Measurements from ENCODE around the gene TUBA1C. TPM values are rescaled to one million over a fixed set of nuclear protein-coding genes. Genes with fewer than 3 reads are reported as not detected.

Gene TUBA1C
- total and polyA plus RNA-seq, 9 of the 15 experiments (the other 6 are each of a cell fraction or from before 2014, with no cell fraction given): 755 to 3,012 (median 914) TPM

DNA sequence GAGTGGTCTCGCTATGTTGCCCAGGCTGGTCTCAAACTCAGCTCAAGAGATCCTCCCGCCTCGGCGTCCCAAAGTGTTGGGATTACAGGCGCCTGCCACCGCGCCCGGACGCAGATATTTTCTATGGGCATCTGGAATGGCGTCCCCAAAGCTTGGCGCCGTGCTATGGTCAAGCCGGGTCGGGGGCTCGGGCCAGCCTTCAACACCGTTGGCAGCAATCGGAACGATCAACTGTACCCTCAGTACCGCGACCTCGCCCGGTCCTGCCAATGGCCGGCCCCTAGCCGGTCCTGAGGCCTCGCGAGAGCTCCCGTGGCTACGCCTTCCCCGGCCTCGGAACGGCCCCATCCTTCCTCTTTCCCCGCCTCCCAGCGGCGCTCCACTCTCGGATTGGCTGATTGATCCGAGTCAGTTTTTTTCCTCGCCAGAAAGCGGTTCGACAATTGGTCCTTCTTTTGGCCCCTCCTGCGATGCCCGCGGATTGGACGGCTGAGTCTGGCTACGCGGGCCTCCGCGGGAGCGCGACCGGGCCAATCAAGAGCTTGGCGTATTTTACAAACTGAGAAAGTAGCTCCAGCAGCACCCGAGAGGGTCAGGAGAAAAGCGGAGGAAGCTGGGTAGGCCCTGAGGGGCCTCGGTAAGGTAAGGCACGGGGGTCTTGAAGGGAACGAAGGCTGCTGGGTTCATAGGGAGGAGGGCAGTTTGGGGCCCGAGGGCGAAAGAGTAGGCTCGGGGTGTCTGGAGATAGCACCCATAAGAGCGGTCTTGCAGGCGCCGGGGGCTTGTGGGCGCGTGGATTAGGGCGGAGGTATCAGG, 58.0 kb downstream of the TUBA1C start, which contains the start of gene TROAP (continued):
- TF ChIP-seq, protein P1, sequence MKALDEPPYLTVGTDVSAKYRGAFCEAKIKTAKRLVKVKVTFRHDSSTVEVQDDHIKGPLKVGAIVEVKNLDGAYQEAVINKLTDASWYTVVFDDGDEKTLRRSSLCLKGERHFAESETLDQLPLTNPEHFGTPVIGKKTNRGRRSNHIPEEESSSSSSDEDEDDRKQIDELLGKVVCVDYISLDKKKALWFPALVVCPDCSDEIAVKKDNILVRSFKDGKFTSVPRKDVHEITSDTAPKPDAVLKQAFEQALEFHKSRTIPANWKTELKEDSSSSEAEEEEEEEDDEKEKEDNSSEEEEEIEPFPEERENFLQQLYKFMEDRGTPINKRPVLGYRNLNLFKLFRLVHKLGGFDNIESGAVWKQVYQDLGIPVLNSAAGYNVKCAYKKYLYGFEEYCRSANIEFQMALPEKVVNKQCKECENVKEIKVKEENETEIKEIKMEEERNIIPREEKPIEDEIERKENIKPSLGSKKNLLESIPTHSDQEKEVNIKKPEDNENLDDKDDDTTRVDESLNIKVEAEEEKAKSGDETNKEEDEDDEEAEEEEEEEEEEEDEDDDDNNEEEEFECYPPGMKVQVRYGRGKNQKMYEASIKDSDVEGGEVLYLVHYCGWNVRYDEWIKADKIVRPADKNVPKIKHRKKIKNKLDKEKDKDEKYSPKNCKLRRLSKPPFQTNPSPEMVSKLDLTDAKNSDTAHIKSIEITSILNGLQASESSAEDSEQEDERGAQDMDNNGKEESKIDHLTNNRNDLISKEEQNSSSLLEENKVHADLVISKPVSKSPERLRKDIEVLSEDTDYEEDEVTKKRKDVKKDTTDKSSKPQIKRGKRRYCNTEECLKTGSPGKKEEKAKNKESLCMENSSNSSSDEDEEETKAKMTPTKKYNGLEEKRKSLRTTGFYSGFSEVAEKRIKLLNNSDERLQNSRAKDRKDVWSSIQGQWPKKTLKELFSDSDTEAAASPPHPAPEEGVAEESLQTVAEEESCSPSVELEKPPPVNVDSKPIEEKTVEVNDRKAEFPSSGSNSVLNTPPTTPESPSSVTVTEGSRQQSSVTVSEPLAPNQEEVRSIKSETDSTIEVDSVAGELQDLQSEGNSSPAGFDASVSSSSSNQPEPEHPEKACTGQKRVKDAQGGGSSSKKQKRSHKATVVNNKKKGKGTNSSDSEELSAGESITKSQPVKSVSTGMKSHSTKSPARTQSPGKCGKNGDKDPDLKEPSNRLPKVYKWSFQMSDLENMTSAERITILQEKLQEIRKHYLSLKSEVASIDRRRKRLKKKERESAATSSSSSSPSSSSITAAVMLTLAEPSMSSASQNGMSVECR (CRISPR knock-in tag; IDR thresholded peaks at IDR 0.05): peak; percentile 35; the same call in 1 of the 2 replicates
- TF ChIP-seq CBX3 (IDR thresholded peaks at IDR 0.05; ENCODE audit: borderline replicate concordance in 1 of 2, low read length in 2 of 2) (no peak), SREBF2 (CRISPR knock-in tag; IDR thresholded peaks at IDR 0.05) (no peak), MTF1 (CRISPR knock-in tag; IDR thresholded peaks at IDR 0.05; ENCODE audit: borderline replicate concordance) (no peak), KDM2B (CRISPR knock-in tag; IDR thresholded peaks at IDR 0.05) (0 out of 2 replicates have a peak, but pooled peaks have one; percentile 23), POLR2H (tag; IDR thresholded peaks at IDR 0.05; ENCODE audit: low read depth) (peak; percentile 91), XRCC4 (IDR thresholded peaks at IDR 0.05; ENCODE audit: extremely low read depth, insufficient read depth, insufficient read length) (no peak), DMBX1 (CRISPR knock-in tag; IDR thresholded peaks at IDR 0.05; ENCODE audit: borderline replicate concordance) (no peak), KAT7 (CRISPR knock-in tag; IDR thresholded peaks at IDR 0.05; ENCODE audit: borderline replicate concordance) (no peak; the same call in 1 of the 2 replicates), HDAC2 (IDR thresholded peaks at IDR 0.05) (peak; percentile 75), POLR2A (conservative IDR thresholded peaks at IDR 0.05) (peak; percentile 93)
- TF ChIP-seq, protein P2, sequence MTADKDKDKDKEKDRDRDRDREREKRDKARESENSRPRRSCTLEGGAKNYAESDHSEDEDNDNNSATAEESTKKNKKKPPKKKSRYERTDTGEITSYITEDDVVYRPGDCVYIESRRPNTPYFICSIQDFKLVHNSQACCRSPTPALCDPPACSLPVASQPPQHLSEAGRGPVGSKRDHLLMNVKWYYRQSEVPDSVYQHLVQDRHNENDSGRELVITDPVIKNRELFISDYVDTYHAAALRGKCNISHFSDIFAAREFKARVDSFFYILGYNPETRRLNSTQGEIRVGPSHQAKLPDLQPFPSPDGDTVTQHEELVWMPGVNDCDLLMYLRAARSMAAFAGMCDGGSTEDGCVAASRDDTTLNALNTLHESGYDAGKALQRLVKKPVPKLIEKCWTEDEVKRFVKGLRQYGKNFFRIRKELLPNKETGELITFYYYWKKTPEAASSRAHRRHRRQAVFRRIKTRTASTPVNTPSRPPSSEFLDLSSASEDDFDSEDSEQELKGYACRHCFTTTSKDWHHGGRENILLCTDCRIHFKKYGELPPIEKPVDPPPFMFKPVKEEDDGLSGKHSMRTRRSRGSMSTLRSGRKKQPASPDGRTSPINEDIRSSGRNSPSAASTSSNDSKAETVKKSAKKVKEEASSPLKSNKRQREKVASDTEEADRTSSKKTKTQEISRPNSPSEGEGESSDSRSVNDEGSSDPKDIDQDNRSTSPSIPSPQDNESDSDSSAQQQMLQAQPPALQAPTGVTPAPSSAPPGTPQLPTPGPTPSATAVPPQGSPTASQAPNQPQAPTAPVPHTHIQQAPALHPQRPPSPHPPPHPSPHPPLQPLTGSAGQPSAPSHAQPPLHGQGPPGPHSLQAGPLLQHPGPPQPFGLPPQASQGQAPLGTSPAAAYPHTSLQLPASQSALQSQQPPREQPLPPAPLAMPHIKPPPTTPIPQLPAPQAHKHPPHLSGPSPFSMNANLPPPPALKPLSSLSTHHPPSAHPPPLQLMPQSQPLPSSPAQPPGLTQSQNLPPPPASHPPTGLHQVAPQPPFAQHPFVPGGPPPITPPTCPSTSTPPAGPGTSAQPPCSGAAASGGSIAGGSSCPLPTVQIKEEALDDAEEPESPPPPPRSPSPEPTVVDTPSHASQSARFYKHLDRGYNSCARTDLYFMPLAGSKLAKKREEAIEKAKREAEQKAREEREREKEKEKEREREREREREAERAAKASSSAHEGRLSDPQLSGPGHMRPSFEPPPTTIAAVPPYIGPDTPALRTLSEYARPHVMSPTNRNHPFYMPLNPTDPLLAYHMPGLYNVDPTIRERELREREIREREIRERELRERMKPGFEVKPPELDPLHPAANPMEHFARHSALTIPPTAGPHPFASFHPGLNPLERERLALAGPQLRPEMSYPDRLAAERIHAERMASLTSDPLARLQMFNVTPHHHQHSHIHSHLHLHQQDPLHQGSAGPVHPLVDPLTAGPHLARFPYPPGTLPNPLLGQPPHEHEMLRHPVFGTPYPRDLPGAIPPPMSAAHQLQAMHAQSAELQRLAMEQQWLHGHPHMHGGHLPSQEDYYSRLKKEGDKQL (CRISPR knock-in tag; IDR thresholded peaks at IDR 0.05; ENCODE audit: borderline replicate concordance): no peak
- TF ChIP-seq, protein P3, sequence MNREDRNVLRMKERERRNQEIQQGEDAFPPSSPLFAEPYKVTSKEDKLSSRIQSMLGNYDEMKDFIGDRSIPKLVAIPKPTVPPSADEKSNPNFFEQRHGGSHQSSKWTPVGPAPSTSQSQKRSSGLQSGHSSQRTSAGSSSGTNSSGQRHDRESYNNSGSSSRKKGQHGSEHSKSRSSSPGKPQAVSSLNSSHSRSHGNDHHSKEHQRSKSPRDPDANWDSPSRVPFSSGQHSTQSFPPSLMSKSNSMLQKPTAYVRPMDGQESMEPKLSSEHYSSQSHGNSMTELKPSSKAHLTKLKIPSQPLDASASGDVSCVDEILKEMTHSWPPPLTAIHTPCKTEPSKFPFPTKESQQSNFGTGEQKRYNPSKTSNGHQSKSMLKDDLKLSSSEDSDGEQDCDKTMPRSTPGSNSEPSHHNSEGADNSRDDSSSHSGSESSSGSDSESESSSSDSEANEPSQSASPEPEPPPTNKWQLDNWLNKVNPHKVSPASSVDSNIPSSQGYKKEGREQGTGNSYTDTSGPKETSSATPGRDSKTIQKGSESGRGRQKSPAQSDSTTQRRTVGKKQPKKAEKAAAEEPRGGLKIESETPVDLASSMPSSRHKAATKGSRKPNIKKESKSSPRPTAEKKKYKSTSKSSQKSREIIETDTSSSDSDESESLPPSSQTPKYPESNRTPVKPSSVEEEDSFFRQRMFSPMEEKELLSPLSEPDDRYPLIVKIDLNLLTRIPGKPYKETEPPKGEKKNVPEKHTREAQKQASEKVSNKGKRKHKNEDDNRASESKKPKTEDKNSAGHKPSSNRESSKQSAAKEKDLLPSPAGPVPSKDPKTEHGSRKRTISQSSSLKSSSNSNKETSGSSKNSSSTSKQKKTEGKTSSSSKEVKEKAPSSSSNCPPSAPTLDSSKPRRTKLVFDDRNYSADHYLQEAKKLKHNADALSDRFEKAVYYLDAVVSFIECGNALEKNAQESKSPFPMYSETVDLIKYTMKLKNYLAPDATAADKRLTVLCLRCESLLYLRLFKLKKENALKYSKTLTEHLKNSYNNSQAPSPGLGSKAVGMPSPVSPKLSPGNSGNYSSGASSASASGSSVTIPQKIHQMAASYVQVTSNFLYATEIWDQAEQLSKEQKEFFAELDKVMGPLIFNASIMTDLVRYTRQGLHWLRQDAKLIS (CRISPR knock-in tag; IDR thresholded peaks at IDR 0.05): no peak

Data from K562 (cell line).